ENCODE measurements around the gene CCDC116. TPM values are rescaled to one million over a fixed set of nuclear protein-coding genes. Genes with fewer than 3 reads are reported as not detected.

Gene CCDC116
- total RNA-seq, 1 experiment from 2014 or later, result 0.29 TPM

- DNase-seq (ENCODE audit: low read depth), result no peak
Observed at GRCh38 chr22:21679383-21679782, 46.8 kb downstream of the CCDC116 start.

GRCh38 chr22:21680830-21681565 is 48.4 kb downstream of the CCDC116 start:
- no peak for DNase-seq (ENCODE audit: low read depth)

- DNase-seq (ENCODE audit: low read depth), result no peak
Observed at GRCh38 chr22:21681566-21682370, 49.2 kb downstream of the CCDC116 start.

- no peak for DNase-seq (ENCODE audit: low read depth)
Observed at GRCh38 chr22:21682385-21683175, 50.0 kb downstream of the CCDC116 start.

GRCh38 chr22:21683401-21683811 is 50.8 kb downstream of the CCDC116 start:
- no peak for DNase-seq (ENCODE audit: low read depth)

- DNase-seq (ENCODE audit: low read depth), result no peak
Observed at GRCh38 chr22:21684492-21685163, 52.1 kb downstream of the CCDC116 start.

GRCh38 chr22:21685164-21685513 is 52.6 kb downstream of the CCDC116 start:
- no peak for DNase-seq (ENCODE audit: low read depth)

GRCh38 chr22:21686193-21686608 is 53.6 kb downstream of the CCDC116 start:
- DNase-seq (ENCODE audit: low read depth), result no peak

Other genes starting within 250 kb of the CCDC116 start
- gene RIMBP3B, start 249.0 kb upstream of the CCDC116 start, total RNA-seq (2014; rRNA removed; shearing (Covaris generic)), result 0.12 and 0.63 TPM in 2 replicates
- gene HIC2, start 215.4 kb upstream of the CCDC116 start, total RNA-seq (2014; rRNA removed; shearing (Covaris generic)), result 2.4 and 3.0 TPM in 2 replicates
- gene TMEM191C, start 165.4 kb upstream of the CCDC116 start, total RNA-seq (2014; rRNA removed; shearing (Covaris generic)), result 0.51 TPM in 1 of 2 replicates, not detected in the other
- gene RIMBP3C, start 81.3 kb upstream of the CCDC116 start, total RNA-seq (2014; rRNA removed; shearing (Covaris generic)), result 1.2 TPM in 1 of 2 replicates, not detected in the other
- gene UBE2L3, start 65.0 kb upstream of the CCDC116 start, total RNA-seq (2014; rRNA removed; shearing (Covaris generic)), result 62.9 and 69.3 TPM in 2 replicates
- 50.1 and 98.6 TPM in 2 replicates for gene YDJC, start 2.7 kb upstream of the CCDC116 start, total RNA-seq (2014; rRNA removed; shearing (Covaris generic))
- gene SDF2L1, start 9.5 kb downstream of the CCDC116 start, total RNA-seq (2014; rRNA removed; shearing (Covaris generic)), result 53.8 and 79.6 TPM in 2 replicates
- 21.2 and 23.8 TPM in 2 replicates for gene PPIL2, start 33.3 kb downstream of the CCDC116 start, total RNA-seq (2014; rRNA removed; shearing (Covaris generic))
- 0.86 and 1.9 TPM in 2 replicates for gene YPEL1, start 103.0 kb downstream of the CCDC116 start, total RNA-seq (2014; rRNA removed; shearing (Covaris generic))
- 55.2 and 57.1 TPM in 2 replicates for gene MAPK1, start 234.9 kb downstream of the CCDC116 start, total RNA-seq (2014; rRNA removed; shearing (Covaris generic))

Data from Daoy (cell line).